GM19240 (cell line): ENCODE results near the gene MBOAT2.

Experiments
- DNase-seq: peaks from one replicate; pipeline ENCODE4 v3.0.0; 2011; ENCODE audit warnings: low spot score; ENCODE audit not compliant: insufficient read length

MBOAT2 gene

DNA sequence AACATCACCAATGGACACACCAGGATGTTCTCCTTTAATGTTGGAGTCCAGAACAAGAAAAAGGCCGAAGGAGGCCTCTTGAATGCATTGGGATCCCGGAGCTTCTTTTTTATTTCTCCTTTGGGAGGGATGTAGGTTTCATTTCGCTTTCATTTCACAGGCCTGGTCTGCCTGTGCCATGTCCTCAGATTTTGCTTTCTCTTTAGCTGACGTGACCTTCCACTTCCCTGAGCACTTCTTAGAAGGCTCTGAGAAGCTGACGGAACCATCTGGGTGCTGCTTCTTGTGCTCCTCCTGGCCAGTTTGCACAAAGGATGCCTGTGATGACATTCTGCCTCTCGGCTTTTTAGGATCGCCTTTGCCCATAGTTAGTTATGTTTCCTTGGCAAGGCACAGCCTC, 15.1 kb upstream of the MBOAT2 start:
- DNase-seq = no peak

DNA sequence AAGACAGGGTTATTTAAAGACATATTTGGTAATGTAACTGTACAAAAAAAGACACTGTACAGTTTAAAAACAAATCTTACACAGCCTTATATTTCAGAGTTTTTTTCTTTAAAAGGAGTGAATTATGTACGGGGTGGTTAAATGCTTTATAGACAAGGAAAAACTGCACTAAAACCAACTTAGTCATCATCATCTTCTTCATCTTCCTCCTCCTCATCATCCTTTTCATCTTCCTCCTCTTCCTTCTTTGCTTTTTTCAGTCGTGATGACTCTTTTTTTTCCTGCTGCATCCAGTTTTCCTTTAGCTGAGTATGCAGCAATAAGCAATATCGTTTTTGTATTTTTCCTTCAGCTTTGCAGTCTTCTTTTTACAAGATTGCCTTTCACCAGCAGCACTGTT, 14.6 kb upstream of the MBOAT2 start:
- DNase-seq = no peak

DNA sequence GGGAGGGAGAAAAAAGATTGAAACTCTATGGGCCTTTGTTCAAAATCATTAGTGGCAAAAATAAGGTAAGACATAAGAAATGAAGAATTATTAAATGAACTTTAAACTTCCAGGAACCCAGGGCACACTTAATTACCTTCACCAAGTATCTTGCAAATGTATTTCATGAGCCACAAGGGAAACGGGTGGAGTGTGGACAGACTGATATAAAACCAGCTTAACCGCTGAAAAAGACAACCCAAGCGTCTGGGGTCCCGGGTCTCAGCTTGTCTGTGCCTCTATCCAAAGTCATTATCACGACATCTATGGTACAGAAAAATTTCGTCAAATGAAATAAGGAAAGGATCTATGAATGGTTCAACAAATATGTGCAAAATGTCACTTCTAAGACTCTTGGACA, 13.9 kb upstream of the MBOAT2 start:
- no peak for DNase-seq

DNA sequence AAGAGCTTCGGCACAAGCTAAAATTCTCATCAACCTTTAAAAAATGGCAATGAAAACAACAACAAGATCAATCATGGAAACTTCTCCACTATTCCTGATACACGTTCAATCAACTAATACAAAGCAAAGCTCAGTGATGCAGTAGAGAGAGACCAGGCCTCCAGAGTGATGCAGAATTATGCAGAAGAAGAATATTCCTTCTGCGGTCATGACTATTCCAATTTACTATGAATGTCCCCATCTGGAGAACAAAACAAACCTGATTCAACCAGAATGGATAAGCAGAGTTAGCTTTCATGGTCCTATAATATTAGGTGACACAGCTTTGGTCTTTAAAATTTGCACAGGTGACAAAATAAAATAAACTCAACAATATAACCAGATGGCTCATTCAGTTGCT, 12.5 kb upstream of the MBOAT2 start:
- DNase-seq = no peak

DNA sequence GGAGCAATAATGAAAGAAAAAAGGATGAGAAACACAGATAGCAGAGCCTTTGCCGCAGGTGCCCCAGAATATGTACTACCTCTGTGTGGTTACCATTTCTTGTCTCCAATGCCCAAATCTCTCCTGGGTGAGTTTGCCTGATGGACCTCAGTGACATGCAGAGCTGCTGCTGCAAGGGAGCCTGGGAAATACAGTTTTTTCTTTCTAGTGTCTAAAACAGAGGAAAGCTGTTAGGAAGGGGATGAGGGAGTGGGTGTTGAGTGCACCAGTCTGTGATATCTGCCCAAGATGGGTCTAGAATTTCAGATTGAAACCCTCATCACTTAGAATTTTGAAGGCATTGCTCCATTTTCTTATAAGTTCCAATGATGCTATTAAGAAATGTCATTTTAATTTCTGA, 9.9 kb upstream of the MBOAT2 start:
- no peak for DNase-seq

DNA sequence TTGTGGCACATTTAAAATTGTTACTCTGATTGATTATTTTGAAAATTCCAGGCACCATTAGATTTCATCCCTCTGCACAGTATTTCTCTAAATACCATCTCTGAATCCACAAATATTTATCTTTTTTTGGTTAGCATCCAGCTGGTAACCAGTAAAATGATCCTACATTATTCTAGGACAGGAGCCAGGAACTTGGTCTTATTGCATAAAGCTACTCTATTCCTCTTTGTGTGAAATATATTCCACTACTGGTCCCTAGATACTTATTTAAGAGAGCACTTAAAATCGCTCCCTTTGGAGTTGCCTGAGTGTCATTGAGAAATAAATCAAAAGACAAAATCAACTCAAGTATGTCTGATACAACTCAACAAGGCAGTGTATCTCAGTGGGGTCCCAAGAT, 7.4 kb upstream of the MBOAT2 start:
- no peak for DNase-seq

DNA sequence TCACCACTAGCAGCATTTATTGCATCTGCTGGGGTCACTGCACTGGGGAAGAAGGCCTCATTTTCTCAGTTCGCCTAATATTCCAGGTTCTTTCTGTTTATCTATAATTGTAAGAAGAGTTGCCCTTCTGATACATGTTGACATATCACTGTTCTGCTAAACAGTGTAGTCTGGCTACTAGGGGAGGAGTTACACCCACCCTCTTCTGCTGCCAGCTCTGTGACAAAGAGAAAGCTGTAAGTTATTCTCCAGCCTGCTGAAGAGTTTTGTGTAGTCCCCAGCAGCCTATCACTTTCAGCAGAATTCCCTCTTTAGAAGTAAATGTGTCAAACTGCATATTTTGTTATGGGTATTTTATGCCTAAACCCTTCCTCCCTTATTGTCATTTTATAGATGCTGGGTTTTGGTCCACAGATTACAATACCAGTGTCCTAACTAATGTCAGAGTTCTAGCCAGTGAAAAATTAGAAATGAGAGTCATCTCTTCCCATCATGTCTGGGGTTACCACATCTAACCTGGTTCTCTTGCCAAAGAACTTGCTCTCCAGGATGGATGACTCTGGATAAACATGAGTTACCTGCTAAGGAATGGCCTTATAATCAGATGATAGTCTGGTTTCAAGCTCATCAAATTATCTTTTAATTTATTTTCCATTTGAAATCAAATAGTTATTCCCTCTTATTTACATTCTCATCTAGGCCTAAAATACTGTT, 5.6 kb upstream of the MBOAT2 start:
- no peak for DNase-seq

DNA sequence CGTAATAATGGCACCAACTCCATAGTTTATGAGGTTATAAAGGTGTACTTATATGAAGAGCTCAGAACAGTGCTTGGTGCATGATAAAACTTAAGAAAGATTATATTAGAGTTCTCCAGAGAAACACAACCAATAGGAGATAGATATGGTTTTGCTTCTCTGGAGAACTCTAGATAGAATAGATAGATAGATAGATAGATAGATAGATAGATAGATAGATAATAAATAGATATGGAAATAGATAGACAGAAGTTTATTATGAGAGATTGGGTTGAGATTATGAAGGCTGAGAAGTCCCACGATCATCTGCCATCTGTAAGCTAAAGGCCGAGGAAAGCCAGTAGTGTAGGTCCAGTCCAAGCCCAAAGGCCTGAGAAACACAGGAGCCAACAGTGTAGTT, 2.9 kb upstream of the MBOAT2 start:
- DNase-seq = no peak

DNA sequence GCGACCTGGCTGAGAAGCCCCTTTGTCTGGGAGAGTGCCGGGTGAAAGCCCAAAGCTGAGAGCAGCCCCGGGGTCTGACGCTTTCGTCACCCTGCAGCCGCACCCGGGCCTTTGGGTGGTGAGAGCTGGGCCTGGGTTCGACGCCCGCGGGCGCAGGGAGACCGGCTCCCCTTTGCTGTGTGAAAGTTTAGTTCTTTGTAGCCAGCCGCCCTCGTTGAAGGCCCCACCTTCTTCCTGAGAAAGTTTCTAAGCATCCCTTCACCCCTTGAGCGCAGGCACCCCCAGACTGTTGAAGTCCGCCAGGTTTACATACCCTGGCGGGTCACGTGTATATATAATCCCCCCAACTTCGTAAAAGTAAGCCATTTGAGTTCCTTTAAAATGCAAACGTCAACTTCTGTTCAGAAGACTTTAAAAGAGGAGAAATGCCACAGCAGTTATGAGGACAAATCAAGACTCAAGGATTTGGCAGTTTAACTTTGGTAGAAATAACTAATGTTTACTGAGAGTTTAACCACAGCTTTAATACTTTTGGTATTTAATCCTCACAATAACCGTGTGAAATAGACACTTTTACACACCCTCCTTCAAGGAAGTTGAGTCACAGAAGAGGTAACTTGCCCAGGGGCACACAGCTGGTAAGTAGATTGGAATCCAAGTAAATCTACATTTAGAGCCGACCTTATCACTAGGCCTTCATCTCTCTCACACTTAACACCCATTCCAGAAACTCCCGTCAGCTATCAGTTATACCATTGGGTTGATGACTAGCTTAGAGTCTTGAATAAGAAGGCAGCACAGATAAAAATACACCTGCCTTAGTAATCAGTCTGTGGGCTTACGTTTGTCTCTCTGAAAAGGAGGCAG, 1.1 kb upstream of the MBOAT2 start:
- DNase-seq = no peak

DNA sequence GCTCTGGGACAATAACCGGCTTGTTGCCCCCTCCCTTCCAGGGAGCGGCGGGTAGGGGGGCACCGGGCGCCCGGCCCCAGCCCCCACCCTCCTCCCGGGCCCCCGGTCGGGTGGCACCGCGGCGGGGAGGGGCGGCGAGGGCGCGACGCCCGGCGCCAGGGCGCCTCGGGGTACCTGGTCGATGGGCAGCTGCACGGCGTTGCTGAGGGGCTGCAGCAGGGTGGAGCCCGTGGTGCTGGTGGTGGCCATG, 193 bp downstream of the MBOAT2 start:
- no peak for DNase-seq

DNA sequence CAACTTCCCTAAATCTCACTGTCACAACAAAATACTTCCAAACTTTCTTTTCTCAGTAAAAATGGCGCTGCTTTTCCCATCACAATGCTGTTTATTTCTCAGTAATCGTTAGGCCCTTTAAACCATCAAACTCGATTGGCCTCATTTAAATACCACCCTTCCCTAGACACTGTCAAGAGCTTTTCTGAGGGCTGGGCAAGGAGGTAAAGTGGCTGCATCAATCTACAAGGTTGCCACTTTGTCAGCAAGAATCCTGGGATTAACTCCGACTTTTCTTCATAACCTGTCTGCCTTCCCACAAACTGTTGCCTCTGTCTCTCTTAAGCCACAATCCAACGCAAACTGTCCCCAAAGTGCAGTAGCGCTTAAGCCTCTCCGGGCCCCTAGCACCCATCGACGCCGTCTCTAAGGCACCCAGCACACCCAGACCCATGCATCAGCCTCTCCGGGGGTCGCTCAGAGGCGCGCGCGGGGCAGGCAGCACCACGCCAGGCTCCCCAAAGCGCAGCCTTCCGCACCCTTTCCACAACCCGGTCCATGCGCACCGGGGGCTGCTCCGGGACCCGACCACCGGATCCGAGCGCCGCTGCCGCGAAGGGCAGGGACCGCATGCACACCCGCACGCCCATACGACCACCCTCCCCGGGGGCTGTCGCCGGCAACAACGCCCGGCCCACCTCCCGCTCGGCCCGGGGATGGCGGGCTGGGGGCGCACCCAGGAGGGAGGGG, 683 bp downstream of the MBOAT2 start:
- DNase-seq = no peak

DNA sequence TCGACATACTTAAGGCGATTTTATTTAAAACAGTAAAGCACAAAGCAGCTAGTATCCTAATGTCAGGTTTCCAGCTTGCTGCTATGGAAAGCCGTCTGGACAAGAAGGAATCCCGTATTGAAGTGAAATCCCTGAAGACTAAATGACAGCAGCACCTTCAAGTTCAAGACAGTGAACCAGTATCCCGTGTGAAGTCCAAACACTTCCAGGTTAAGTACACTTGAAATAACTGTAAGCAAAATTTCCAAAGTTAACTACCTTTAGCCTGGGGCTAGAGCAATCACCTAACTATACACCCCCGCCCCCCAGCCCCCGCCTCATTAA, 1.2 kb downstream of the MBOAT2 start:
- DNase-seq = no peak

DNA sequence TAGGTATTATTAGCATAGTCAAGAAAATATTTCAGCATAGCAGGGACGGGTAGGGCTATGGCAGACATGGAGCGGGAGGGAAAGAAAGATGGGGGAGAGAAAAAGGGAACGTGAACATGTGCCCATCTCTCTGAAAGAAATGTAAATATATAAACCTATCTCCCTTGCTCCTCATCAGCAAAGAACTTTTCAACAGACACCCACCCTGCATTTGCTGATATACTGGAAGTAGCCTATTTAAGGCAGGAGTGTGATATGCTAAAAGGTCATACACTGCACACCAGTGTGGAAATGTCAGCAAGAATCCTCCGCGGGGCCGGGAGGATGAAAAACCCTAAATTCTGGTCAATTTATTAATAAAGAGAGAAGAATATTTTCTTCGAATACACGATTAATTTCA, 1.7 kb downstream of the MBOAT2 start:
- no peak for DNase-seq

DNA sequence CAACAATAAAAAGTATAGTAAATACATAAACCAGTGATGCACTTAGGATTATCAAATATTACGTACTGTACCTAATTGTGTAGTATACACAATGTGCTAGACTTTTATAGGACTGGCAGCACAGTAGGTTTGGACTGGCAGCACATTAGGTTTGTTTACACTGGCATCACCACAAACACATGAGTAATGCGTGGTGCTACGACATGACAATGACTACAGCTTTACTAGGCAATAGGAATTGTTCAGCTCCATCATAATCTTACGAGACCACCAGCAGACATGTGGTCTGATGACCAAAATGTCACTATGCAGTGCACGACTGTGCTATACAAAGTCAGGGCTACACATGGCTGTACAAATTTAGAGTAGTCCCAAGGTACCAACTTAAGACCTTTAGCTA, 2.3 kb downstream of the MBOAT2 start:
- no peak for DNase-seq

DNA sequence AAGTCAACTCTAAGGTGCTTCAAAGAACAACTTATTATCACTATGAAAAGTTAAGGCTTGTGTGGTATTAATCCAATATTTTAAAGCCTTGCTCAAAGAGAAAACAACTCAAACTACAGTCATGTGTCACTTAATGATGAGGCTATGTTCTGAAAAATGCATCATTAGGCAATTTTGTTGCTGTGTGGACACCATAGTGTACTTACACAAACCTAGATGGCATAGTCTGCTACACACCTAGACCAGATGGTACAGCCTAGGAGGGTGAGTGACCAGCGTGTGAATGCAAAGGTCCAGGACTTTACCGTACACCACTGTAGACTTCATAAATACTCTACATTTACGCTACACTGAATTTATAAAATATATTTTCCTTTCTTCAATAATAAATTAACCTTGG, 3.0 kb downstream of the MBOAT2 start:
- DNase-seq = no peak

DNA sequence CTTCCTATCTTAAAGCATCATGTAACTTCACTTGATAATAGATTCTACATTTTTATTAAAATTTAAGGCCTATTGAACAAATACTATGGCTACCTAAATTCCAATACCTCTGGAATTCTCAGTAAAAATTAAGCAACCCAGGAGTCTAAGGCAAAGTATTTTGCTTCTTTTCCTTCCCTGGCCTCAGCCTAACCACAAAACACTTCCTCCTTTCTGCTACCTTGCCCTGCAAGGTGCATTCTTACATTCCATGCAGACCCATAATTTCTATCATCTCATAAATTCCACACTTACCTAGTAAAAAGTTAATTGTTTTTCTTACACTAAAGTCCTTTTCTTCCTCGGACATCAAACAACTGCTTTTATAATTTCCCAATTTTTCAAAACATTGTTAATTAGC, 3.7 kb downstream of the MBOAT2 start:
- no peak for DNase-seq

DNA sequence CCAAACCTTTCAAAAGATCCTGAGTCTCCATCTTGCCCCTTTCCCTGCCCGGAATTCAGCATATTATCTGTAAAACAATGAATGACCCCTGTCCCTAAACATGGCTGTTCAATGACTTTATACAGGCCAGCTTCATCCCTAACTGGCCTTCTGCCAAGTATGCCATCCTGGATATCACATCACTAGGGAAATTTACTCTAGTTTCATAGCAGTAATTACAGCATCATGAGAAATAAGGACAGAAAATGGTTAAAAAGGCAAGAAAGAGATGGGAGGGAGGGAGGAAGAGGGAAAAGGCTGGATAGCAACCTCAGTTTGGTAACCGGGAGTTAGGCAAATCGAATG, 4.4 kb downstream of the MBOAT2 start:
- DNase-seq = no peak

DNA sequence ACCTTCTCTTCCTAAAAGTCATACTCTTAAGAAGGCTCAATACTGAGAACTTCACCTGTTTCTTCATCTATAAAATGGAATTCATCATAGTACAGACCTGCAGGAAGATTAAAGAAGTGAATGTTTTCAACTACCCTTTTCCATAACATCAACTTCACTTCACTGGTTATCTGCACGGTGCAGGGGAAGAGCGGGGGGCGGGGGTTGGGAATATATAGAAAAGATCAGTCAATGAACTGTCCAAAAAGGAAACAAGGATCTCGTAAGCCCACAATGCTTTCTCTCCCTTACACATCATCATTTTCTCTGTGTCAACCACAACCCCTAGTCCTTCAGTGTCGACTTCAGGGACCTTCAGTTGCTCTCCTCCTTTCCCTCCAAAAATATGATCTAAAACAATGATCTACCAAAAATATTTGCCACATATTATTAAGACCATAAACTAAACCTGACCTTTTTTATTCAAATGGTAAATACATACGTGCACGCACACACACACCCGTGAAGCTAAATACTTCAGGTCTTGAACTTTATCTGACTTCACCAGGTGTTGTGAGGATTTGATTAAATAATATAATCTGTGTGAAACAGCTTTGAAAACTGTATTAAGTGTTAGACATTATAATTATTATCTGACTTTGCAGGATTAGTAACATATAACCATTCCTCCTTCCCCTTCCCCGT, 4.9 kb downstream of the MBOAT2 start:
- DNase-seq = no peak

DNA sequence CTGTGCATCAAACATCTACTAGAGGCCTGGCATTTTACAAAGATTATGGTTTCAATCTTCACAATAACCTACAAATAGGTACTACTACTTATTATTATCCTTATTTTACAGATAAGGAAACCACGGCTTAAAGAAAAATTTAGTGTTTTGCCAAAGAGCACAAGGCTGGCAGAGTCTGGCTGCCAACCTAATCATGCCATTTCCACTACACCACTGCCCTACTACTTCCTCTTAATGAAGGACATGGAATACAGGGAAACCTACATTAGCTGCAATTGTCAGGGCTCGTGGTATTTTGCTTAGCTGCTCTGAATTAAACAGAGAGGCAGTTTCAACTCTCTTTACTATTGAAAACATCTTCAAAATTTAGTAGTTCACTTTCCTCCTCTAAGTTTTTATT, 5.9 kb downstream of the MBOAT2 start:
- DNase-seq = no peak

DNA sequence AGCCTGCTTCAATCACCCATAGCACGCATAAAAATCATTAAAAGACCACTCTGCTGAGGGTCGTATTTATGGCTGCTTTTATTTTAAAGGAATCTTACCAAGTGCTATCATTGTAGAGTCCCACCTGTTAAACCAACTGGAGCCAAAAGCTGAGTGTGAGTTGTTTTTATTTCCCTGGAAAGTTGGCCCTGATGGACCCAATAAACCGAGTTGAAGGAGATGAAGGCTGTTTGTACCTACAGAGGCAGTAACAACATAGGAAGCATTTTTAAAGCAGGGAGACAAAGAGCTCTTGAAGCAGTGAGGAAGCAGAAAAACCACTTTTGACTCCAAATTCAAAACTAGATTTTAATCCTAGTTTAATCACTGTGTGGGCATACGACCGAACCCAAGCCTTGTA, 6.4 kb downstream of the MBOAT2 start:
- DNase-seq = no peak

DNA sequence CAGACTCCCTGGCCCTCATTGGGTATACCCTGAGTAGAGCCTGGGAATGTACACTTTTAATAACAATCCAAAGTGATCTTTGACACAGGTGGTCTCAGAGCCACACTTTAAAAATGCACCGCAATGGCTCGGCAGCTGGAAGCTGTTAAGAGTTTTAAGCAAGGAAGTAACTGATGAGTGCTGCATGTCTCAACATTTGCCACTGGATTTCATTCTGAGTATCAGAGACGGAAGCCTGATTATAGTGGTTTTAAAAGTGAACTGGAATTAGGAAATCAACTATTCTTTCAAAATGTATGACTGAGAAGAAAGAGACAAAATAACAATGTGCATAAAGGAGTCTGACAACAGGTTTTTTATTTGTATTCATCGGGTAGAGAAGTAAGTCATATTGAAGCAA, 7.5 kb downstream of the MBOAT2 start:
- DNase-seq = no peak

DNA sequence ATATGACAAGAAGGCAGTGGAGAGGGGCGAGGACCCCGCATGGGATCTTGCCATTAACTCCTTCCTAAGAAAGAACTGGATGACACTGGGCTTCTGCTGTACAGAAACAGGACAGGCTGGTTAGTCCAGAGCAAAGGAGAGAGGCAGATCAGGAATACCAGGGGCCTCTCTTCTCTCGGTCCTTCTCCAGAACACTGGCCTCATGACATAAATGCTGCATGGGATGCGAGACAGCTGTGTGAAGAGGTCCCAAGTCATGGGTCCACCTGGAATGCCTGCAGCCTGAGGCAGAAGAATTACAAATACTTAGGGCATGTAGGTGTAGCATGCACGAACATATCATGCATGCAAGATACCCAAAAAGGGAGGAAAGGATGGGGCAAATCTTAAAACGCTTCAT, 9.1 kb downstream of the MBOAT2 start:
- no peak for DNase-seq
